ENCODE measurements around the gene MRPL4.
A peak's percentile ranks its signal among the peaks of the same experiment; 100 is the strongest.
"Not testable (repeated sequence)": the region's sequence is repeated elsewhere in the genome, so short reads cannot be mapped to it uniquely, and the experiment has no call there.

Gene MRPL4

GRCh38 chr19:10262771-10263170 is 10.8 kb downstream of the MRPL4 start:
- DNase-seq (ENCODE audit: low spot score) = no peak

GRCh38 chr19:10266706-10267105 is 14.7 kb downstream of the MRPL4 start:
- DNase-seq (ENCODE audit: low spot score) = no peak

- DNase-seq (ENCODE audit: low spot score) = no peak
Observed at GRCh38 chr19:10268071-10268470, 16.1 kb downstream of the MRPL4 start.

- peak; percentile 89 for DNase-seq (ENCODE audit: low spot score)
Observed at GRCh38 chr19:10269333-10270179, 17.5 kb downstream of the MRPL4 start.

- no peak for DNase-seq (ENCODE audit: low spot score)
Observed at GRCh38 chr19:10270180-10270615, 18.2 kb downstream of the MRPL4 start.

GRCh38 chr19:10270616-10271394 is 18.8 kb downstream of the MRPL4 start, which contains the start of gene ICAM1:
Gene ICAM1, plus strand, starts transcription at chr19:10271120. Its CDS starts 40 bp downstream, at chr19:10271160.
- peak; percentile 67 for DNase-seq (ENCODE audit: low spot score)

- DNase-seq (ENCODE audit: low spot score) = no peak
Observed at GRCh38 chr19:10271543-10272086, 19.6 kb downstream of the MRPL4 start.

- DNase-seq (ENCODE audit: low spot score) = no peak
Observed at GRCh38 chr19:10274589-10274988, 22.6 kb downstream of the MRPL4 start.

- no peak for DNase-seq (ENCODE audit: low spot score)
Observed at GRCh38 chr19:10277795-10278589, 26.0 kb downstream of the MRPL4 start.

- no peak for DNase-seq (ENCODE audit: low spot score)
Observed at GRCh38 chr19:10278935-10279334, 26.9 kb downstream of the MRPL4 start.

- DNase-seq (ENCODE audit: low spot score) = no peak
Observed at GRCh38 chr19:10279737-10280442, 27.9 kb downstream of the MRPL4 start.

GRCh38 chr19:10282043-10282442 is 30.0 kb downstream of the MRPL4 start:
- DNase-seq (ENCODE audit: low spot score) = not testable (repeated sequence)

GRCh38 chr19:10283301-10284064 is 31.5 kb downstream of the MRPL4 start:
- DNase-seq (ENCODE audit: low spot score) = no peak

GRCh38 chr19:10284065-10284959 is 32.3 kb downstream of the MRPL4 start:
- DNase-seq (ENCODE audit: low spot score) = no peak

GRCh38 chr19:10284960-10285278 is 32.9 kb downstream of the MRPL4 start:
- DNase-seq (ENCODE audit: low spot score) = no peak

- DNase-seq (ENCODE audit: low spot score) = no peak
Observed at GRCh38 chr19:10285393-10285792, 33.4 kb downstream of the MRPL4 start.

- peak; percentile 63 for DNase-seq (ENCODE audit: low spot score)
Observed at GRCh38 chr19:10286803-10287737, 35.1 kb downstream of the MRPL4 start, which contains the start of gene ICAM4. Gene ICAM4, plus strand, starts transcription at chr19:10286955. Its CDS starts 58 bp downstream, at chr19:10287013.

- peak; percentile 85 for DNase-seq (ENCODE audit: low spot score)
Observed at GRCh38 chr19:10288662-10289166, 36.7 kb downstream of the MRPL4 start.

Data from ecto neural progenitor cell (in vitro differentiated cells).